ENCODE measurements around the gene NPLOC4. TPM values are rescaled to one million over a fixed set of nuclear protein-coding genes. Genes with fewer than 3 reads are reported as not detected.

The NPLOC4 gene
- total and polyA plus RNA-seq, 2 of the 13 experiments (the other 11 are each of a cell fraction or from before 2014, with no cell fraction given) = 57.0 to 97.0 TPM

DNA sequence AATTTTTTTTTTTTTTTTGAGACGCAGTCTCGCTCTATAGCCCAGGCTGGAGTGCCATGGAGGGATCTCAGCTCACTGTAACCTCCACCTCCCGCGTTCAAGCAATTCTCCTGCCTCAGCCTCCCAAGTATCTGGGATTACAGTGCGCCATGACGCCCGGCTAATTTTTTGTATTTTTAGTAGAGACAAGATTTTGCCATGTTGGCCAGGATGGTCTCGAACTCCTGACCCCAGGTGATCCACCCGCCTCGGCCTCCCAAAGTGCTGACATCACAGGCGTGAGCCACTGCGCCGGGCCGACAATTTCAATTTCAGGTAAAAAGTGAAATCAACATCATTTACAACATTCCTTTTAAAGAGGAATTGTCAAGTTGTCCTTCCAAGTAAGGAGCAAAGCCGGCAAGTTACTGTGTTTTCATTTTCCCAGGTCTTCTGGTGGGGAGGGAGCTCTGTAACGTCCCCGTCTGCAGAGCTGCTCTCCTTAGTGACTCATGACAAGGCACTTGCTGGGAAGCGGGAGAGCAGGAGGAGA is 873 bp downstream of the NPLOC4 start (continued):
- peak; percentile 83; the same call in 1 of the 2 replicates for TF ChIP-seq RFXANK (CRISPR knock-in tag; IDR thresholded peaks at IDR 0.05)
- TF ChIP-seq ZNF777 (CRISPR knock-in tag; IDR thresholded peaks at IDR 0.05) = 0 out of 2 replicates have a peak, but pooled peaks have one; percentile 18
- TF ChIP-seq ZNF256 (CRISPR knock-in tag; conservative IDR thresholded peaks at IDR 0.05) = 0 out of 2 replicates have a peak, but pooled peaks have one; percentile 31
- TF ChIP-seq DZIP1 (CRISPR knock-in tag; IDR thresholded peaks at IDR 0.05) = 0 out of 2 replicates have a peak, but pooled peaks have one; percentile 22
- 0 out of 2 replicates have a peak, but pooled peaks have one; percentile 21 for TF ChIP-seq AFF4 (CRISPR knock-in tag; IDR thresholded peaks at IDR 0.05)
- TF ChIP-seq ZNF136 (CRISPR knock-in tag; IDR thresholded peaks at IDR 0.05; ENCODE audit: low read depth) = peak; percentile 58; the same call in 1 of the 2 replicates
- TF ChIP-seq, protein P1, sequence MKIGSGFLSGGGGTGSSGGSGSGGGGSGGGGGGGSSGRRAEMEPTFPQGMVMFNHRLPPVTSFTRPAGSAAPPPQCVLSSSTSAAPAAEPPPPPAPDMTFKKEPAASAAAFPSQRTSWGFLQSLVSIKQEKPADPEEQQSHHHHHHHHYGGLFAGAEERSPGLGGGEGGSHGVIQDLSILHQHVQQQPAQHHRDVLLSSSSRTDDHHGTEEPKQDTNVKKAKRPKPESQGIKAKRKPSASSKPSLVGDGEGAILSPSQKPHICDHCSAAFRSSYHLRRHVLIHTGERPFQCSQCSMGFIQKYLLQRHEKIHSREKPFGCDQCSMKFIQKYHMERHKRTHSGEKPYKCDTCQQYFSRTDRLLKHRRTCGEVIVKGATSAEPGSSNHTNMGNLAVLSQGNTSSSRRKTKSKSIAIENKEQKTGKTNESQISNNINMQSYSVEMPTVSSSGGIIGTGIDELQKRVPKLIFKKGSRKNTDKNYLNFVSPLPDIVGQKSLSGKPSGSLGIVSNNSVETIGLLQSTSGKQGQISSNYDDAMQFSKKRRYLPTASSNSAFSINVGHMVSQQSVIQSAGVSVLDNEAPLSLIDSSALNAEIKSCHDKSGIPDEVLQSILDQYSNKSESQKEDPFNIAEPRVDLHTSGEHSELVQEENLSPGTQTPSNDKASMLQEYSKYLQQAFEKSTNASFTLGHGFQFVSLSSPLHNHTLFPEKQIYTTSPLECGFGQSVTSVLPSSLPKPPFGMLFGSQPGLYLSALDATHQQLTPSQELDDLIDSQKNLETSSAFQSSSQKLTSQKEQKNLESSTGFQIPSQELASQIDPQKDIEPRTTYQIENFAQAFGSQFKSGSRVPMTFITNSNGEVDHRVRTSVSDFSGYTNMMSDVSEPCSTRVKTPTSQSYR (CRISPR knock-in tag; IDR thresholded peaks at IDR 0.05; ENCODE audit: borderline replicate concordance) = no peak
- 0 out of 2 replicates have a peak, but pooled peaks have one; percentile 36 for TF ChIP-seq ZNF501 (CRISPR knock-in tag; IDR thresholded peaks at IDR 0.05)
- TF ChIP-seq ZBTB3 (CRISPR knock-in tag; IDR thresholded peaks at IDR 0.05; ENCODE audit: borderline replicate concordance, low read depth) = no peak
- peak; percentile 7; the same call in 1 of the 2 replicates for TF ChIP-seq ZNF788 (CRISPR knock-in tag; IDR thresholded peaks at IDR 0.05; ENCODE audit: borderline replicate concordance)
- 0 out of 2 replicates have a peak, but pooled peaks have one; percentile 47 for TF ChIP-seq ZNF142 (CRISPR knock-in tag; IDR thresholded peaks at IDR 0.05)
- no peak for TF ChIP-seq ZBTB42 (CRISPR knock-in tag; IDR thresholded peaks at IDR 0.05)
- TF ChIP-seq ZNF547 (CRISPR knock-in tag; IDR thresholded peaks at IDR 0.05) = no peak; the same call in 1 of the 2 replicates

Measured in HepG2 (cell line).